Activated CD4-positive, alpha-beta T cell treated with anti-CD3 and anti-CD28 coated beads, Interleukin-2, amount 50 U/mL, for 16 hours (primary cell): Measurements from ENCODE around the gene HAUS2.
"Not testable (repeated sequence)": the region's sequence is repeated elsewhere in the genome, so short reads cannot be mapped to it uniquely, and the experiment has no call there.

Source experiments
- DNase-seq: peaks from one replicate; pipeline ENCODE4 v3.0.0-alpha.2; 2020

The HAUS2 gene

DNA sequence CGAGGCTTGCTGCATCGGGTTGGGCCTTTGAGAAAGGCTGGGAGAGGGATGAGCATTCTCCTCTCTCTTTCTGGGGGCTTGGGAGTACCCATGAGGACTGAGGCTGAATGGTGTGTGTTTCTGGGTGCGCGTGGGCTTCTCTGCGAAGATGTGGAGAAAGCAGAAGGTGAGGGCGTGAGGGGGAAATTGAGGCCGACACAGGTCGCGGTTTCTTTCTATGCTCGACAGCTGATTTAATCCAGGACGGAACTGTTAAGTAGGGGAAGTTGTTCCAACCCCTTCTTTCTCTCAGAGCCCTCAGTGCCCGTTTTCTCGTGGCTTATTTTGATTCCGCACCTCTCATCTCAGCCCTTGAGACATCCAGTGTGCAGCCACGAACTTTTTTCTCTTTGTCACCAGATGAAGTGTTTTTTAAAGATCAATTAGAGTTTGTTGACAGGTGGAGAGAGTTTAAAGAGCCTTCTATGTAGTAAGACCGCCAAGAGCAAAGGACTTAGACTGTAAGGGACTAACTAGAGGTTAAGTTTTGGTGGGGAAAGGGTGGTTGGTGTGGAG, 27.5 kb downstream of the HAUS2 start:
- DNase-seq, result no peak

DNA sequence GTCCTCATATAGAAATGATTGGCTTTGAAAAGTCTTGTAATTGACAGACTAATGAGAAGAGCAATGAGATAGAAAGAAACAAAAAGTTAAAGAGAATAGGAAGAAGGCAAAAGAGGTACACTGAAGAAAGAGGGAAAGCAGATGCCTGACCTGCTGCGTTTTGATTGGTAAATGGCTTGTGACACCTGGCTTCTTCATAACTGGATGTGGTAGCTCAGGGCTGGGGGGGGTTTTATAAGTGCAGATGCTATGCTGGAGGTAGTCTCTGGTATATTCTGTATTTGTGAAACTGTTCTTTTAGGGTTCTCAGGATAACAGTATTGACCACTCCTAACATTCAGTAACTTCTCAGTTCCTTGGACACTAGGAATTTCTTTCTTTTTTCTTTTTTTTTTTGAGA, 28.1 kb downstream of the HAUS2 start:
- no peak for DNase-seq

DNA sequence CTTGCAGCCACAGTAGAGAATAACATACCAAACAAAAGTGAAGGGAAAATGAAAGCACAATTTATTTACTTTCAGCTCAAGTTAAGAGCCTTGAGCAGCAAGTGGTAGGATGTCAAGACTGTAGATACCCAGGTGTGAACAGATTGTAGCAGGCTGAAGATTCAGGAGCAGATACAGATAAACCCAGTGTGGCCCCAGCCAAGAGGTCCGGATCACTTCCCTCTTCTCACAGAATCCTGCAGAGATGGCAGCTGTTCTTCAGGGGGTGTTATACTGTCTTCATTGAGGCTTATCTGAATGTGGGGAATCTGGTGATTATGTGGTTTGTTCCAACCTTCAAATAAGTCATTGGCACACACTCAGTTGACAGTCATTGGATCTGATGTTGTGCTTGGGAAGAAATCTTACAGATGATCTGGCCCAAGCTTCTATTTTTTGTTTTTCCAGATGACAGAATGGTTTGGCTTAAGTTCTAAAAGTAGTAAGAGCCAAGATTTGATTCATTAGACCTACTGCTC, 28.9 kb downstream of the HAUS2 start:
- DNase-seq, result no peak

DNA sequence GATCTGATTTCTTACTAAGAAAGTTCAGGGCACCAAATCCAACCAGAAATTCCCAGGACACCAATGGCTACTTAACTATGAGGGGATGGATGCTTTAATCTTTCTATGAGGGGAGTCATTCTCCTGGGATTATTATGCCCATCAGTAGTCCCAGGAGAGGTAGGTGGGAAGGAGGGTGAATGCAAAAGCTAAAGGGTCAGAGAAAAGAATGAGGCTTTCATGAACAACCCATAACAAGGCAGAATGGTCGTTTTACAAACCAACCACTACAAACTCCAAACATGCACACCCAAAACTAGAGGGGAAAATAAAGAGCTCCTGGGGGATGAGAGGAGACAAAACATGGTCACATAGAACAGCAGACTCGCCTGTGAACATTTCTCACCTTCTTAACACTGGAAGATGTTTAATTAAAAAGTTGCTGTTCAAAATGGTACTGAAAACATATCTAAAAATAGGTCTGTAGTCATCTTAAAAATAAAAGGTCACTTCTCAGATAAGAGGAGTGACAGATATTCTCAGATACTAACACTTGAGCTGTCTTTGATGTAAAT, 30.4 kb downstream of the HAUS2 start:
- no peak for DNase-seq

DNA sequence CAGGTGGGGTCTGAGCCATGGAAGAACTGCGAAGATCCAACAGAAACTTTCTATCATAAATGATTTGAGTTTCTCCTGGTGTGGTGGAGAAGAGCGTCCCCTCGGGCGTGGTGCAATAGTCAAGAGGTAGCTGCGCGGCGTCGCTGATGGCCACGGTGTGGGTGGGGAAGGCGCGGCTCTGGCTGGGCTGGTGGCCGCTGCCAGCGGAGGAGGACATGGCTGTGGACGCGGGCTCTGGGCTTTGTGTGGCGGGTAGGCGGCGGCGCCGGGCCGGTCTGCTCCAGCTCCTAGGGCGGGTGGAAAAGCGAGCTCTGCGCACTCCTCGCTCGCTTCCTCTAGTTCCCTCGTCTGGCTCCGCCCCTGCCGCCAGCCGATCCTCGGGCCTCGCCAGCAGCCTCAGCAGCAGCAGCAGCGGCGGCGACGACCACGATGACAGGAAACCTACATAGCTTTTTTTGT, 32.7 kb downstream of the HAUS2 start:
- DNase-seq, result peak; percentile 77

DNA sequence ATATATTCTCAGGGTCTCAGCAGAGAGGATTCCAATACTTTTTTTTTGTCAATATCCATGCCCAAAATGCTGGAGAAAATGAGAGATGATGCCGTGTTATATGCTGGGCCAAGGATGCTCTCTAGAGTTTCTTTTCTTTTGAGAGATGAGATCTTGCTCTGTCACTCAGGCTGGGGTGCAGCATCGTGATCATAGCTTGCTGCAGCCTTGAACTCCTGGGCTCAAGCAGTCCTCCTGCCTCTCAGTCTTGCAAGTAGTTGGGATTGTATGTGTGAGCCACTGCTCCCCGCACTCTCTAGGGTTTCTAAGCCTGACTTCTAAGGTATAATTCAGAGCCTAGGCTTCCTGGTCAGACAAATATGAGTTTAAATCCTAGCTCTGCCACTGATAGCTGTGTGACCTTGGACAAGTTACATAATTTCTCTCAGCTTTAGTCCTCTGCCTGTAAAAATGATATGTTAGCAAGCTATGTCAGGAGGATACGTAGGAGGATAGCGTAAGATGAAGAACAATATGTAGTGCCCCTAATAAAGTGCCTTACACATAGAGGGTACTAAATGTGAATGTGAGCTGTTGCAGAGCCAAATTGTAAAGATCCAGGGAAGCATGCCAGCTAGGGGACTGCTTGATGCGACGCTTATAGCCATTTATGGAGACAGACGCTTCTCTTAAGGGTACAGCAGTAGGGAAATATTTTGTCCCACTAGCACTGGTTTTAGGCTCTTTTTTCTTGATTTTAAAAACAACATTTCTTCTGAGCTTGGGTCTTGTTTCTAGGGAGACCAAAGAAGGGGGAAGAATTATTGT, 34.1 kb downstream of the HAUS2 start:
- no peak for DNase-seq

DNA sequence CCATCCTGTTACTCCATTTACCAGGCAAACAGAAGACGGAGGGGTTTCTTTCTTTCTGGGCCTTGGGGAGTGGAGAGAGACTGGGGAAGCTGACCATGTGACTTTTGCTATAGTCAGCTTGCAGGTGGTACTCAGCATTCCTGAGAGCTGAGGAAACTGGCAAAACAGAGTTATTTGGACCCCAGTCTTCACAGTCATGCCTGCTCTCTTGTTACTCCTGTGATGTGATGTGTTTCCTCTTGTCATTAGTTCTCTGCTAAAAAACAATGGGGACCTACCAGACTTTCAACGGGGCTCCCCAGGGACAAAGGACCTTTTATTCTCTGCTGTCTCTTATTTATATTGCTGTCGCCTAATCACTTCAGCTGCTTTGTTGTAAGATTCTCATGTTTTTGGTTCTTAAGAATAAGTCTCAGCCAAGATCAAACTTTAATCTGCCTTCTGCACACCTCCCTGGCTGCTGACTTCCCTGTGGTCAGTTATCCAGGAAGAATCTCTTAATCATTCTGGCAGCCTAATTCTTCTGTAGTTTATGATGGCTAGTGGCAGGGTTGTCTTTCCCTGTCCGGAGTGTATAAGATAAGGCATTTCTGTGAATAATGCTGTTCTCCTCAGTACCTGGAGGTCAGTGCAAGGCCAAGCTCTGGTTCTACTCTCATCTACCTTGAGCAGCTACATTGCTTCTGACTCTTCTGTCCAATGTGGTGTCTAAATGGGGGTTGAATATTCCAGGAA, 35.6 kb downstream of the HAUS2 start:
- DNase-seq, result no peak

DNA sequence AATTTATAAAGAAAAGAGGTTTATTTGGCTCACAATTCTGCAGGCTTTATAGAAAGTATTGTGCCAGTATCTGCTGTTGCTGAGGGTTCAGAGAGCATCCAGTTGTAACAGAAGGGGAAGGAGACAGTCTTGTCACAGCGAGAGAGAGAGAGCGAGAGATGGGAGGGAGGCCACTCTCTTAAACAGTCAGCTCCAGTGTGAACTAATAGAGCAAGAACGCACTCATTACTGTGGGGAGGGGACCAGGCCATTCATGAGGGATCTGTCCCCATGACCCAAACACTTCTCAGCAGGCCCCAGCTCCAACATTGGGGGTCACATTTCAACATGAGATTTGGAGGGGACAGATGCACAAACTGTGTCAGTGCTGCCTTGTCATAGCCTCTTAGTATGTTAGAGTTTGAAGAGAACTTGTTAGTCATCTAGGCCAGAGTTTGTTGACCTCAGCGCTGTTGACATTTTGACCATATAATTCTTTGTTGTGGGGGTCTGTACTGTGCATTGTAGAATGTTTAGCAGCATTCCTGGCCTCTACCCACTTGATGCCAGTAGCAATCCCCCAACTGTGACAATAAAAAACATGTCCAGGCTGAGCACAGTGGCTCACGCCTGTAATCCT, 42.1 kb downstream of the HAUS2 start:
- DNase-seq, result no peak

DNA sequence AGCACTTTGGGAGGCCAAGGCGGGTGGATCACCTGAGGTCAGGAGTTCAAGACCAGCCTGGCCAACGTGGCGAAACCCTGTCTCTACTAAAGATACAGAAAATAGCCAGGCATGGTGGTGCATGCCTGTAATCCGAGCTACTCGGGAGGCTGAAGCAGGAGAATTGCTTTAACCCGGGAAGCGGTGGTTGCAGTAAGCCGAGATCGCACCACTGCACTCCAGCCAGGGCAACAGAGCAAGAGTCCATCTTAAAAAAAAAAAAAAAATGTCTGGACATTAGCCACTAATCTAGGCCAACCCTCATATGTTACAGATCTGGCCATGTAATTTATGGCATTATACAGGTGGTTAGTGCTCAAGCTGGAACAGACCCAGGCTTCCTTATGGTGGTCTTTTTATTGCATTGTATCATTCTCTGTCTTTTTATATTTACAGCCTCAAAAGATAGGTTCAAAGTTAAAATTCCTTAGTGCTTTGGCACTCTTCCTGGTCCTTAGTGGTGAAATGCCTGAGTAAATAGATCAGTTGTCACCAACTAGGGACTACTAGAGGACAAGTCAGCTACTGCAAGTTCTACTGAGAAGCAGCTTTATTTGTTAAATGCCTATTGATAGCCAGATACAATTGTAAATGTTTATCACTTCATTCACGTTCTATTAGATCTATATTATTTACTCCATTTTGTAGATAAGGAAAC, 42.7 kb downstream of the HAUS2 start:
- no peak for DNase-seq

DNA sequence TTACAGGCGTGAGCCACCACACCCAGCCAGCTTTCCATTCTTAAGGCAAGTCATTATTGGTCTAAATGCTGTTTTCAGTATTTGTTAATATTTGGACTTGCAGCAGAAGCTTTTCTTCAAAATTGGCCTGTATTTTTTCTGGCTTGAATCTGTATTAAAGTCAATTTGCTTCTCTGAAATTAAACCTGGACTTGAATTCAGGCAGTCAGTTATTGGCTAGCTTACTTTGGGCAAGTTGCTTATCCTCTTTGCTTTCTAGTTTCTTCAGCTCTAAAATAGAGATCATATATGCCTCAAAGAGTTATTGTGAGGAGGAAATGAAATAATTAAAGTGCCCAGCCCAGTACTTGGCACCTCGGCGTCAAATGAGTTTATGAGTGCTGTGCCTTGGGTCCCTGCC, 44.1 kb downstream of the HAUS2 start:
- no peak for DNase-seq

DNA sequence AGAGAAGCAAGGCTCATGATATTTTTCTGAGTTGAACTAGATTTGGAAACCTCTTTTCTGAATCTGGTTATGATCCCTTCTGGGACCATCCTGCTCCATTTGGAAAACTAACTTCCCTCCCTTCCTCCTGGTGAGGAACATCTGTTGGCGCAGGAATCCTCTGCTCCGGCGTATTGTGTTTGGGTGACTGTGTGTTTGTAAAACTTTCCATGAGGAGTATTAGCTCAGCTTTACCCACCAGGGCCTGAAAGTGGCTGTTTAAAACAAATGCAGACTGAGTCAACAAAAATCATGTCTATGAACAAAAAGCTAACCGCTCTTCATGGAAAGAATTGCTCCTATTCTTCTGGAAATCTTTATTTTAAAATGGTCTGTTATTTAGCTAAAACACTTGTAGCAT, 44.5 kb downstream of the HAUS2 start:
- DNase-seq, result no peak

DNA sequence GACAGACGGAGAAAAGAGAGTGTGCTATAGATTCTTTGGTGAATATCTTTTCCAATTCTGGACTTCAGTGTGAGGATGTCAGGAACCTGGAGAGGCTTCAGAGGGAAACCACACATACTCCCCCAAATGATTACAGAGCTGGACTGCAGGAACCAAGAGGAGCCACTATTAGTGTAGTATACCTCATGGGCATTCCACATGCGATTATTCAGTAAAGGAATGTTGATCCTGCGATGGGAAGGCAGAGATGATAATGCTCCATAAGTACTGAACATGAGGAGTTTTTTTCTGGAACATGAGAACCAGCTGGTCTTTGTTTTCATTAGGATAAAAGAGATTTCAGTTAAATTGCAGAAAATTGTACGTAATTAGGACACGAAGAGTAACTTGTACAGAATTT, 45.5 kb downstream of the HAUS2 start:
- DNase-seq, result no peak

DNA sequence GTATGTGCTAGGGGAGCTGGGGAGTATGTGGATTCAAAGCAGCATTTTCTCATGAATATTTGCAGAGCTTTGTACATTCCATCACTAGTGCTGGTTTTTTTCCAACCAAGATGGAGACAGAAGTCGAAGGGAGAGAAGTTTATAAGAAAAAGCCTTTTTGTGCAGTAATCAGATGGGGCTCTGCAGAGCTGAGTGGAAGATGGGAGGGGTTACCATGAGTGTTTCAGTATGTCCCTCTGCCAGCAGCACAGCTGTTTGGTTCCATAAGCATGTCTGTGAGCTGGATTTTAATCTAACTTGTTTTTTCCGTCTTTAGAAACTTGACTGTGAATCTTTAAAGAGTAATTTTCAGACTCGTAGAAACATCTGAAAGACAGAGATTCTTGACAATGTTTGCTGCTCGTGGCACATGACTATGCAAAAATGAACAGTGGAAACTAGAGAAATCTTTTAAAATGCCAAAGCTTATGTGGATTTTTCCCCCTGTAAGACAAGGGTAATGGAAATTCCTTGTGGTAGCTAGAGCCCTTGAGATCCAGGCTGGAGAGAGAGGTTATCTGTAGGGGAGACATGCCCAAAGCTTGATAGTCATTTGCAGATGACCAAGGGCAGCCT, 47.1 kb downstream of the HAUS2 start:
- no peak for DNase-seq

DNA sequence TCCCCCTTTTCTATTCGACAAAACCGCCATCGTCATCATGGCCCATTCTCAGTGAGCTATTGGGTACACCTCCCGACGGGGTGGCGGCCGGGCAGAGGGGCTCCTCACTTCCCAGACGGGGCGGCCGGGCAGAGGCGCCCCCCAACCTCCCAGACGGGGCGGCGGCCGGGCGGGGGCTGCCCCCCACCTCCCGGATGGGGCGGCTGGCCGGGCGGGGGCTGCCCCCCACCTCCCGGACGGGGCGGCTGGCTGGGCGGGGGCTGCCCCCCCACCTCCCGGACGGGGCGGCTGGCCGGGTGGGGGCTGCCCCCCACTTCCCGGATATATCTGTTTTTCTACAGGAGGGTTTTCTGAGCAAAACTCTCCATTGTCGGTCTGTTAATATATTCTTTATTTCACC, 52.7 kb downstream of the HAUS2 start:
- DNase-seq, result not testable (repeated sequence)

DNA sequence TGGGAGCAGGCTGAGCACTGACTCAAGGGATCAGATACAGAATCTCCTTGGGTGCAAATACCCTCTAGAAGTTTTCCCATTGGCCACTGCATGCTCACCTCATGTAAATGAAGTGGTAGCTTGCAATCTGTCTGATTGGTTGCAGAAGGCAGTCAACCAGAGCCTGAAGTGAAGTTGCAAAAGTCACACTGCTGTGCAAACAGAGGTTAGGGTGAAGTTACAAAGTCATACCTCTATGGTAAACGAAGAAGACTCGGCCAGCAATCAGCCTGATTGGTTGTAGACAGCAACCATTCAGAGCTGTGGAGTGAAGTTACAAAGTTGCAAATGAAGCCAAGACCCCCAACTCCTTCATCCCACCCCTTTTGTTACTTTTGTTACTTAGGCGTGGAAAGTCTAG, 53.9 kb downstream of the HAUS2 start:
- DNase-seq, result no peak

DNA sequence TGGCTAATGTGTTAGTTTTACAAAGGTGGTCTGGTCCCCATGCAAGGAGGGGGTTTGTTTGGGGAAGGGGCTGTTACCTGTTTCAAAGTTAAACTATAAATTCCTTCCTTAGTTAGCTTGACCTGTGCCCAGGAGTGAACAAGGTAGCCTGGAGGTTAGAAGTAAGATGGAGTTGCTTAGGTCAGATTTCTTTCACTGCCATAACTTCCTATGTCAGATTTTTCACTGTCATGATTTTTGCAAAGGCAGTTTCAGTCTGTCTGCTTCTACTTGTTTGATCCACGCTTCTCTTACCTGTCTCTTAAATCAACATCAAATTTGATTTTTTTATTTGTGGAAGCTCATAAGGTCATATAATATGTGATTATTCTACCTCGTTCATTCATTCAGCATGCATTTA, 55.3 kb downstream of the HAUS2 start:
- DNase-seq, result no peak

DNA sequence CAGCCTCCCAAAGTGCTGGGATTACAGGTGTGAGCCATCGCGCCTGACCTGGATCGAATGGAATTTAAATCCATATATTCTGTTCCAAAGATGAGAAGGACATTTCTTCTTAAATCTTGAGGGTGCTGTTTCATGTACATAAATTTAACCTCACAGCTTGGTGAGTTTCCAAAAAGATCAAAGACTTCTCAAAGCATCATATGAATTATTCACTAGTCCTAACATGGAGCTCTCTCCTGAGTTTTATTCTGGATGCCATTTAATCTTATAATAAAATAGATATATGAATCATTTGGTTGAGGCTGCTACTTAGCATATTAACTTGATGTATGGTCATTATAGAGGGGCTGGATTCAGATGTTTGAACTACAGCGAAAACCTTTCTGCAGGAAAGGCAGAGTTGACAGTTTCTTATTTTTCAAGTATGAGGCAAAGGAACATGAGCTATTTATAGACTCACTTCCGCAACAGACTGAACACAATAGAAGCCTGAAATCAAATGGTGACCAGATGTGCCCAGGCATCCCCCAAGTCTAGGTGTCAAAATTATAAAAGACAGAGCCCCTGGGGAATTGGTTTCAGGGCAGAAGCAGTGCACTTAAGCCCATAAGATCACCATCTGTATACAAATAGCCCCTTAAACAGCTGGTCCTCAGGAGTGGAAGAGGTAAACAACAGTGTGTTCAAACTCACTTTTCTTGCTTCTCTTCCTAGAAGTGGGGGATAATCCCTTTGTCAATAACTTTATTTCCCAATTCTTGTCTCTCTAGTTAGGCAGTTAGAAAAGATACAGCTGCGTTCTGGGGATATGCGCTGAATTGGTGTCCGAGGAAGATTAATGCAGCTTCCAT, 56.5 kb downstream of the HAUS2 start:
- DNase-seq, result no peak

DNA sequence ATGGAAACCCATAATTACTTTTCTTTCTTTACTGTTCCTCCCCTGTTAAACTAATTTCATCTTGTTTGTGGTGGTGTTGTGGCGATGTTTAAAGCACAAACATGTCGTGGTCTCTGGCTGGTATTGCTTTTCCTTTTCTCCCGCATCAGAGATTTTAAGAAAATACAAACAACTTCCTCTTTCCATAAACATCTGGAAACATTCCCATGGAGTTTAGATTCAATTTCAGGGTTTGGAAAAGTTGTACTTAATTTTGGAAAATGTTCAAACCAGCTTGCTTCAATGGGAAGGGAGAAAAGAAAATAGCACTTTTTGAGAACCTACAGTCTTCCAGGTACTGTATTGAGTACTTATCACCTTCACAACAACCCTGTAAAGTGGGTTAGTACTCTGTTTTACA, 57.2 kb downstream of the HAUS2 start:
- DNase-seq, result no peak

DNA sequence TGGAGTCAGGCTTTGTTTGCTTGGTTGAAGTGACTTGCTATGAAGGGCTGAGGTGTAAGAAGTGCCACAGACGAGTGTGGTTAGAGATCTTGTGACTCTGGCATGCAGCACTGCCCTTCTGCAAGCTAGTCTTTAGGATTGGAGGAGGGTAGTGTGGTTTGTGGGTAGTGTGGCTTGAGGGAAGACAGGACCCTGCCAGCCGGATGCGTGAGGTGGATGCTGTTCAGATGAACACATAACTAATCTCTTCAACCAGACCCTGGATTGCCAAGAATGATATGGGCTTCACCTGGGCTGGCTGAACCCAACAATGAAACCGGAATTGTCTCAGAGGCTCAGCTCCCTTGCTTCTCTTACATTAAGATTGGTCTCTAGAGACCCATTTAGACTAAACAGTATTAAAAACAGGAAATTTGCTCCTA, 59.5 kb downstream of the HAUS2 start:
- DNase-seq, result peak; percentile 84

DNA sequence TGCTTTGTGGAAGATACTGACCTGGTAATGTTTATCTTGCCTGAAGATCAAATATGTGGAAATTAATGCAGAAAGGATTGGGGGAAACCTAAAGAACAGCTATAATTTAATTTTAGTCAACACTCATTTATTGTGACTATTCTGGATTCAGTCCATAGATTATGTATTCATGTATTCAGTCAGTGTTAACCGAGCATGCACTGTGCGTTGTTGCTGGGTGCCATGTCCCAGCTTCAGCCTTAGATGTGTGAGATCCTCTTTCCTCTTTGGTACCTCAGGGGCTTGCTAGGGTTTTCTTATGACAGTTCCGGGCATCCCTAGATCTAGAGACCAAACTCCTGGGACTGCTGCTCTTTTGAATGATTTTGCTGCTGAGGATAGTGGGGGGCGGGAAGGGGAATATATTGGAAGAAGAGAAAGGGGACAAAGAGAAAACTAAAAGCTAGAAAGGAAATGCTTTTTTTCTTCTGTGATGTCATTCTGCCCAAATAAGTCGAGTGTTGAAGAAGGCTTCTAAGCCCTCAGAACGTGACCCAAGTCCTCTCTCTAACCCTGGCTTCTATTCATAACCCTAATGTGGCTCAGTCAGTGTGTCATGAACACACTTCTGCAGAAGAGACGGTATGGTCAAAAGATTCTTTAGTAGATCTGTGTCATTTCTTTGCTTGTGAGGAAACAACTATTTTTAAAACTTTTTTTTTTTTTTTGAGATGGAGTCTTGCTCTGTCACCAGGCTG, 60.3 kb downstream of the HAUS2 start:
- peak; percentile 14 for DNase-seq
